GM23248 (cell line): ENCODE data around the gene MTHFSD. TPM values are rescaled to one million over a fixed set of nuclear protein-coding genes. Genes with fewer than 3 reads are reported as not detected.

ENCODE experiments used
- DNase-seq: peaks from one replicate; pipeline ENCODE4 v3.0.0-alpha.2; 2015
- H2AFZ ChIP-seq: fragments of 200-600 bp; sonication (generic); 2 replicates; pipeline ENCODE4 v1.6.1; 2016; ENCODE audit warnings: antibody characterized with exemption
- H3F3A ChIP-seq: fragments of 200-600 bp; sonication (generic); 2 replicates; pipeline ENCODE4 v1.6.1; 2016; ENCODE audit warnings: mild to moderate bottlenecking, antibody characterized with exemption, mixed run types; ENCODE audit not compliant: insufficient read depth
- H3K27ac ChIP-seq: fragments of 200-600 bp; sonication (generic); 2 replicates; pipeline ENCODE4 v1.5.1; 2016; ENCODE audit warnings: mild to moderate bottlenecking
- H3K27me3 ChIP-seq: fragments of 200-600 bp; sonication (generic); replicated peaks from 2 replicates; pipeline ENCODE4 v1.6.1; 2016; ENCODE audit warnings: mild to moderate bottlenecking; ENCODE audit not compliant: insufficient read depth
- H3K36me3 ChIP-seq: fragments of 200-600 bp; sonication (generic); 2 replicates; pipeline ENCODE4 v1.6.1; 2016; ENCODE audit warnings: low read depth, mild to moderate bottlenecking
- H3K4me1 ChIP-seq: fragments of 200-600 bp; sonication (generic); 2 replicates; pipeline ENCODE4 v1.6.1; 2016; ENCODE audit warnings: mild to moderate bottlenecking; ENCODE audit not compliant: insufficient read depth
- H3K4me2 ChIP-seq: fragments of 200-600 bp; sonication (generic); one replicate; pipeline ENCODE4 v1.6.1; 2016; ENCODE audit warnings: mild to moderate bottlenecking; ENCODE audit not compliant: unreplicated experiment
- H3K4me3 ChIP-seq: fragments of 200-600 bp; sonication (generic); 2 replicates; pipeline ENCODE4 v1.5.1; 2016; ENCODE audit warnings: mild to moderate bottlenecking
- H3K79me2 ChIP-seq: fragments of 200-600 bp; sonication (generic); 2 replicates; pipeline ENCODE4 v1.6.1; 2016; ENCODE audit warnings: mild to moderate bottlenecking; ENCODE audit not compliant: insufficient read depth
- H3K9ac ChIP-seq: fragments of 200-600 bp; sonication (generic); 2 replicates; pipeline ENCODE4 v1.6.1; 2016; ENCODE audit warnings: mild to moderate bottlenecking
- H3K9me2 ChIP-seq: fragments of 200-600 bp; sonication (generic); 2 replicates; pipeline ENCODE4 v1.6.1; 2016; ENCODE audit warnings: mixed run types, mild to moderate bottlenecking, moderate library complexity; ENCODE audit not compliant: insufficient read depth
- H3K9me3 ChIP-seq: fragments of 200-600 bp; sonication (generic); one replicate; pipeline ENCODE4 v1.6.1; 2017; ENCODE audit warnings: low read depth
- H4K20me1 ChIP-seq: fragments of 200-600 bp; sonication (generic); 2 replicates; pipeline ENCODE4 v1.6.0; 2016; ENCODE audit not compliant: insufficient read depth
- EZH2 ChIP-seq: fragments of 200-600 bp; sonication (generic); IDR thresholded peaks from 2 replicates; pipeline ENCODE4 v1.6.1; 2018; ENCODE audit warnings: antibody characterized with exemption, mild to moderate bottlenecking; ENCODE audit not compliant: insufficient read depth, poor library complexity, severe bottlenecking
- EZH2phosphoT487 ChIP-seq: fragments of 200-600 bp; sonication (generic); IDR thresholded peaks from 2 replicates; pipeline ENCODE4 v1.6.1; 2018; ENCODE audit warnings: antibody characterized with exemption, moderate library complexity, mild to moderate bottlenecking, low read depth; ENCODE audit not compliant: insufficient read depth
- WGBS, 2 experiments: methylation state at CpG; one replicate each; pipeline ENCODE4 v1.1.6; 2015 to 2017; ENCODE audit warnings: low lambda C conversion rate in 2 of 2, low coverage in 1 of 2; ENCODE audit errors: missing lambda C conversion rate in 2 of 2; 5-methylcytosine and 5-hydroxymethylcytosine counted together
- in situ Hi-C: fragments of 300-500 bp; cut with MboI; formaldehyde crosslinking; loops from 2 replicates; pipeline ENCODE4 v1.15.0; 2020
- polyA plus RNA-seq: library from polyadenylated mRNA; unstranded; fragments of >200 nt; fragmentation: Nextera tagmentation; extraction: Ambion mirVana; gene quantifications from 2 replicates; pipeline ENCODE4 v1.2.1, GENCODE V29; 2016
- total RNA-seq: library from RNA; depleted of rRNA; stranded (reverse); fragments of >200 nt; shearing (Covaris generic); gene quantifications from 2 replicates; pipeline ENCODE4 v1.2.3, GENCODE V29; 2014

Gene MTHFSD
- total and polyA plus RNA-seq, 2 experiments from 2014 or later, result 12.9 to 14.0 TPM

DNA sequence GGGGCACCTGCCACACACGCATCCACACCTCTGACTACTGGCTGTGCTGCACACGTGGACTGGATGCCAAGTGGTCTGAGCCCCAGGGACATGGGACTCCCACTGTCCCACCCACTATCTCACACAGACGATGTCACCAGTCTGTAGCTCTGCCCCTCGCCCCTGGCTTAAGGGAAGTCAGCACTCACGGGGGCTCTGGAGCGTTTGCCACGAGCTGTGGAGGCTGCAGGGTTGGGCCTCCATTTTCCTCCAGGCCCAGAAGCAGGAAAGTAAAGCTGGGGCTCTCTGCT is 22.6 kb downstream of the MTHFSD start:
- H3K9me2 ChIP-seq, result no peaks in the 10 kb centered on the region
- H3K4me3 ChIP-seq, result no peak overlapping the region
- H3K9me3 ChIP-seq, result no peaks in the 10 kb centered on the region
- in situ Hi-C loops, result no loop called here
- no peaks in the 10 kb centered on the region for H3K4me1 ChIP-seq
- DNase-seq, result no peak
- H3K79me2 ChIP-seq, result no peaks in the 10 kb centered on the region
- H3K4me2 ChIP-seq, result no peak overlapping the region
- no peaks in the 10 kb centered on the region for H3F3A ChIP-seq
- no peak overlapping the region for H3K27ac ChIP-seq
- no peak overlapping the region for H2AFZ ChIP-seq
- H3K27me3 ChIP-seq, result no peaks in the 10 kb centered on the region
- H4K20me1 ChIP-seq, result no peaks in the 10 kb centered on the region
- no peaks in the 10 kb centered on the region for H3K36me3 ChIP-seq
- no peak overlapping the region for H3K9ac ChIP-seq
- no peak for TF ChIP-seq EZH2
- WGBS, 2 experiments, result 92 to 96% methylated on average over 7 of the region's 7 CpGs

GRCh38 chr16:86531641-86532525 is 23.2 kb downstream of the MTHFSD start:
- Histone ChIP-seq H3K4me2 (no peak overlapping the region), H4K20me1 (no peaks in the 10 kb centered on the region), H3K9ac (no peak overlapping the region), H3K4me3 (no peak overlapping the region), H3K4me1 (no peaks in the 10 kb centered on the region), H3K9me3 (no peaks in the 10 kb centered on the region), H3K9me2 (no peaks in the 10 kb centered on the region), H3K36me3 (no peaks in the 10 kb centered on the region), H3K27me3 (no peaks in the 10 kb centered on the region), H3F3A (no peaks in the 10 kb centered on the region), H2AFZ (no peak overlapping the region), H3K79me2 (no peaks in the 10 kb centered on the region), H3K27ac (no peak overlapping the region)
- 91 to 92% methylated on average over 47 to 49 of the region's 49 CpGs for WGBS, 2 experiments
- no peak for DNase-seq
- in situ Hi-C loops, result no loop called here
- no peak for TF ChIP-seq EZH2
- no peak for TF ChIP-seq EZH2phosphoT487

- H3K36me3 ChIP-seq, result no peaks in the 10 kb centered on the region
- 82 to 83% methylated on average over 5 to 7 of the region's 7 CpGs for WGBS, 2 experiments
- no peaks in the 10 kb centered on the region for H3K9me3 ChIP-seq
- H3K4me1 ChIP-seq, result no peaks in the 10 kb centered on the region
- no peak overlapping the region for H3K9ac ChIP-seq
- H3K9me2 ChIP-seq, result no peaks in the 10 kb centered on the region
- H3F3A ChIP-seq, result no peaks in the 10 kb centered on the region
- no peak overlapping the region for H2AFZ ChIP-seq
- H3K79me2 ChIP-seq, result no peaks in the 10 kb centered on the region
- in situ Hi-C loops, result no loop called here
- DNase-seq, result no peak
- TF ChIP-seq EZH2phosphoT487, result no peak
- no peaks in the 10 kb centered on the region for H3K27me3 ChIP-seq
- H3K4me3 ChIP-seq, result no peak overlapping the region
- no peaks in the 10 kb centered on the region for H4K20me1 ChIP-seq
- H3K4me2 ChIP-seq, result no peak overlapping the region
- no peak overlapping the region for H3K27ac ChIP-seq
Observed at GRCh38 chr16:86531191-86531545, 23.9 kb downstream of the MTHFSD start.

DNA sequence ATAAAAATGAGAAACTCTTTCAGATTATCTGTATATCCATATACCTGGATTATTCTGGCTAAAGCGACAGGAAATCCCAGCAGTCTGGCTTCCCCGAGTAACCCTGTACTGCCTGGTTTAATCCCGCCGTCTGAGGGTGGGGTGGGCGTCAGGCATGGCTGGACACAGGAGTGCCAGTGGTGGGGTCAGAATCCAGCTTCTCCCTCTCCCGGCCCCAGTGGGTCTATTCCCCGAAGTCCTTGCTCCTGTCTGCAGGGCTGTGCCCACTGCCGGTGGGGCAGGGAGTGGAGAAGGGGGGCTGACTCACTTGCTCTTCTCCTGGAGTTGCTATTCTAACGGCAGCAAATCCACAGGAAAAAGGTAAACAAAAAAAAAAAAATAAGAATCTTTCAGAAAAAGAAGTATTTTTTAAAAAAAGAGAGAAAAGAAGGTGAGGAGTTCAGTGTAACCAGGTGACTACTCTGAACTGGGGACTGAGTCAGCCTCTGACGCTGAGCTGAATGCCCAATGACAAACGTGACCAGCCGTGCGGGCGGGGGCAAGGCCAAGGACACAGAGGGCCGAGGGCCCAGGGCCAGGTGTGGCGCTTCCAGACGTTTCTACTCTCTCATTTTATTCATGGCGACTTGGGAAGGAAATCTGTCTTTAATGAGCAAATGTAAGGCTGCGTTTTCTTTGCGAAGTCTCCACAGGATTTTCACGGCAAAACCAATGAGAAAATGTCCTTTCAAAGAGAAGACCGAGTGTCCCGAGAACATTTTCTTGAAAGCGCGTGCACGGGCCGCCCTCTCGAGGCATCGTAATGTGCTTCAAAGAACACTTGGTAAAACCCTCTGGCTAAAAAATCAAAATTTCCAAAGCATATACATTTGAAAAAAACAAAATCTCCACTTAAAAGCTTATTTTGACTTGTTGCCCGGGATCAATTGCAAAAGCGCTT is 24.5 kb downstream of the MTHFSD start:
- Histone ChIP-seq H4K20me1 (no peaks in the 10 kb centered on the region), H3K9me2 (no peaks in the 10 kb centered on the region), H3K9ac (no peak overlapping the region), H3K79me2 (no peaks in the 10 kb centered on the region), H3K4me3 (no peak overlapping the region), H3K27me3 (no peaks in the 10 kb centered on the region; the same call in 1 of the 2 replicates), H3K27ac (no peak overlapping the region), H3K9me3 (no peaks in the 10 kb centered on the region), H3K36me3 (no peaks in the 10 kb centered on the region), H3K4me2 (no peak overlapping the region), H3K4me1 (no peaks in the 10 kb centered on the region), H3F3A (no peaks in the 10 kb centered on the region), H2AFZ (no peak overlapping the region)
- DNase-seq, result no peak
- TF ChIP-seq EZH2 (no peak), EZH2phosphoT487 (no peak)
- in situ Hi-C loops, result no loop called here
- WGBS, 2 experiments, result 94 to 96% methylated on average over 31 of the region's 31 CpGs
